GM23338 (cell line): Measurements from ENCODE around the gene MPPED2. TPM values are rescaled to one million over a fixed set of nuclear protein-coding genes. Genes with fewer than 3 reads are reported as not detected.

Experiments used
- ATAC-seq: fragments of 200-7000 bp; cut with Tn5 transposase; 3 replicates; pipeline ENCODE4 v1.9.1; 2020
- DNase-seq: peaks from one replicate; pipeline ENCODE4 v3.0.0-alpha.2; 2015; ENCODE audit warnings: low spot score
- H2AFZ ChIP-seq: fragments of 200-600 bp; sonication (generic); 2 replicates; pipeline ENCODE4 v1.8.0; 2016; ENCODE audit warnings: antibody characterized with exemption, mild to moderate bottlenecking, moderate library complexity
- H3F3A ChIP-seq: fragments of 200-600 bp; sonication (generic); replicated peaks from 2 replicates; pipeline ENCODE4 v1.8.0; 2017; ENCODE audit warnings: antibody characterized with exemption, mixed run types, low read depth
- H3K27ac ChIP-seq: fragments of 200-600 bp; sonication (generic); 2 replicates; pipeline ENCODE4 v1.6.1; 2016; ENCODE audit warnings: low read depth
- H3K27me3 ChIP-seq: fragments of 200-600 bp; sonication (generic); 2 replicates; pipeline ENCODE4 v1.8.0; 2016; ENCODE audit warnings: mild to moderate bottlenecking, mixed run types, moderate library complexity; ENCODE audit not compliant: insufficient read depth
- H3K36me3 ChIP-seq: fragments of 200-600 bp; sonication (generic); 2 replicates; pipeline ENCODE4 v1.8.0; 2016; ENCODE audit warnings: mild to moderate bottlenecking; ENCODE audit not compliant: insufficient read depth
- H3K4me1 ChIP-seq: fragments of 200-600 bp; sonication (generic); 2 replicates; pipeline ENCODE4 v1.8.0; 2016; ENCODE audit warnings: mild to moderate bottlenecking, moderate library complexity; ENCODE audit not compliant: insufficient read depth
- H3K4me2 ChIP-seq: fragments of 200-600 bp; sonication (generic); 2 replicates; pipeline ENCODE4 v1.7.1; 2017; ENCODE audit warnings: mixed run types
- H3K4me3 ChIP-seq: fragments of 200-600 bp; sonication (generic); 2 replicates; pipeline ENCODE4 v1.6.1; 2016; ENCODE audit warnings: mixed run types
- H3K79me2 ChIP-seq: fragments of 200-600 bp; sonication (generic); replicated peaks from 2 replicates; pipeline ENCODE4 v1.8.0; 2017; ENCODE audit warnings: mild to moderate bottlenecking; ENCODE audit not compliant: insufficient read depth
- H3K9me2 ChIP-seq: fragments of 200-600 bp; sonication (generic); 2 replicates; pipeline ENCODE4 v1.8.0; 2017; ENCODE audit not compliant: insufficient read depth
- H4K20me1 ChIP-seq: fragments of 200-600 bp; sonication (generic); replicated peaks from 2 replicates; pipeline ENCODE4 v1.8.0; 2017; ENCODE audit warnings: mild to moderate bottlenecking; ENCODE audit not compliant: insufficient read depth
- H3K27ac Mint-ChIP-seq: 2 replicates; pipeline ENCODE4 v1.8.0; 2020; ENCODE audit warnings: inconsistent platforms, mild to moderate bottlenecking, moderate library complexity, mixed read lengths
- H3K27me3 Mint-ChIP-seq: 3 replicates; pipeline ENCODE4 v1.8.0; 2022; ENCODE audit warnings: low read depth, mild to moderate bottlenecking, moderate library complexity, mixed read lengths, inconsistent platforms; ENCODE audit not compliant: insufficient read depth, poor library complexity
- H3K36me3 Mint-ChIP-seq: 3 replicates; pipeline ENCODE4 v1.8.0; 2021; ENCODE audit warnings: low read depth, mild to moderate bottlenecking, inconsistent platforms, moderate library complexity, mixed read lengths
- H3K4me1 Mint-ChIP-seq: 3 replicates; pipeline ENCODE4 v1.8.0; 2020; ENCODE audit warnings: mild to moderate bottlenecking, inconsistent platforms, mixed read lengths
- H3K4me3 Mint-ChIP-seq: 3 replicates; pipeline ENCODE4 v1.8.0; 2021; ENCODE audit warnings: moderate library complexity, mild to moderate bottlenecking, inconsistent platforms, mixed read lengths
- H3K9me3 Mint-ChIP-seq: 3 replicates; pipeline ENCODE4 v1.8.0; 2020; ENCODE audit warnings: moderate library complexity, mild to moderate bottlenecking, inconsistent platforms, mixed read lengths
- CREB1 ChIP-seq: fragments of 250-450 bp; sonication (Bioruptor Pico); IDR thresholded peaks from 2 replicates; pipeline ENCODE4 v1.5.0; 2020; ENCODE audit warnings: low read depth, mild to moderate bottlenecking, moderate library complexity
- EZH2 ChIP-seq: fragments of 200-600 bp; sonication (generic); IDR thresholded peaks from one replicate; pipeline ENCODE4 v1.8.0; 2017; ENCODE audit warnings: antibody characterized with exemption, mild to moderate bottlenecking, low read depth; ENCODE audit not compliant: unreplicated experiment
- EZH2phosphoT487 ChIP-seq: fragments of 200-600 bp; sonication (generic); IDR thresholded peaks from one replicate; pipeline ENCODE4 v1.8.1; 2018; ENCODE audit warnings: antibody characterized with exemption; ENCODE audit not compliant: unreplicated experiment
- JUNB ChIP-seq: IDR thresholded peaks from one replicate; pipeline ENCODE4 v1.6.1; 2016; ENCODE audit warnings: antibody characterized with exemption; ENCODE audit not compliant: unreplicated experiment
- POLR2AphosphoS5 ChIP-seq: IDR thresholded peaks from 2 replicates; pipeline ENCODE4 v1.6.1; 2016; ENCODE audit warnings: antibody characterized with exemption, low read depth
- ZNF114 ChIP-seq: fragments of 250-450 bp; sonication (Bioruptor Pico); IDR thresholded peaks from 2 replicates; pipeline ENCODE4 v1.5.0; 2020; ENCODE audit warnings: mild to moderate bottlenecking, moderate library complexity
- ZNF331 ChIP-seq: fragments of 250-450 bp; sonication (Bioruptor Pico); IDR thresholded peaks from 2 replicates; pipeline ENCODE4 v1.5.0; 2020; ENCODE audit warnings: low read depth, mild to moderate bottlenecking, moderate library complexity
- polyA plus RNA-seq: library from polyadenylated mRNA; unstranded; fragments of >200 nt; fragmentation: Nextera tagmentation; extraction: Ambion mirVana; gene quantifications from 2 replicates; pipeline ENCODE4 v1.2.1, GENCODE V29; 2016
- total RNA-seq: library from RNA; depleted of rRNA; stranded (reverse); fragments of >200 nt; shearing (Covaris generic); gene quantifications from 2 replicates; pipeline ENCODE4 v1.2.3, GENCODE V29; 2014
- TF ChIP-seq, protein P1 (sequence below), 2 experiments: fragments of 200-600 bp in 1 of 2; sonication (generic) in 1 of 2; conservative IDR thresholded peaks; 2 replicates each; pipeline versions ENCODE4 v1.5.1 to v1.6.1; 2016 to 2017; ENCODE audit warnings: antibody characterized with exemption in 2 of 2, low read depth in 2 of 2, mild to moderate bottlenecking in 2 of 2, moderate library complexity in 1 of 2
- TF ChIP-seq, protein P2 (sequence below): IDR thresholded peaks from one replicate; pipeline ENCODE4 v1.6.1; 2018; ENCODE audit warnings: antibody characterized with exemption; ENCODE audit not compliant: unreplicated experiment
- TF ChIP-seq, protein P3 (sequence below): fragments of 250-450 bp; sonication (Bioruptor Pico); IDR thresholded peaks from 2 replicates; pipeline ENCODE4 v1.5.0; 2020; ENCODE audit warnings: mild to moderate bottlenecking, moderate library complexity
- TF ChIP-seq, protein P4 (sequence below): IDR thresholded peaks from 2 replicates; pipeline ENCODE4 v1.6.1; 2016; ENCODE audit warnings: antibody characterized with exemption

The MPPED2 gene
- total and polyA plus RNA-seq, 2 experiments from 2014 or later: 4.4 to 6.8 TPM

DNA sequence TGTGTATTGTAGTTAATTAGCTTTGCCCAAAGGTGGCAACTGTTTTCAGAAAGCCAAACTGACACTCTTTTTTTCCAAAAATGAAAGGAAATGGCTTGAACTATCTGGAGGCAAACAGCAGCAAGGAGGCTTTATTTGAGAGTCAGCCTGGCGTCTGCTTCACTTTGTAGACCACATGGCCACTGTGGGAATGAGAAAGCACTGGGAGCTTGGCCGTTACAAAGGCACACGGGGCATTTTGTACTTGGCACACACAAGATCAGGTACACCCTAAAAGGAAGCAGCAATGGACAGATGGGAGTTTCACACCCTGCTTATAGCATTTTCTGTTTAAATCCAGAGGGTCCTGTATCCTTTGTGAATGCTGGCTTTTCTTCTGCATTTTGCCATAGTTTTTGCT lies 126.3 kb downstream of the MPPED2 start (continued):
- TF ChIP-seq, protein P1, sequence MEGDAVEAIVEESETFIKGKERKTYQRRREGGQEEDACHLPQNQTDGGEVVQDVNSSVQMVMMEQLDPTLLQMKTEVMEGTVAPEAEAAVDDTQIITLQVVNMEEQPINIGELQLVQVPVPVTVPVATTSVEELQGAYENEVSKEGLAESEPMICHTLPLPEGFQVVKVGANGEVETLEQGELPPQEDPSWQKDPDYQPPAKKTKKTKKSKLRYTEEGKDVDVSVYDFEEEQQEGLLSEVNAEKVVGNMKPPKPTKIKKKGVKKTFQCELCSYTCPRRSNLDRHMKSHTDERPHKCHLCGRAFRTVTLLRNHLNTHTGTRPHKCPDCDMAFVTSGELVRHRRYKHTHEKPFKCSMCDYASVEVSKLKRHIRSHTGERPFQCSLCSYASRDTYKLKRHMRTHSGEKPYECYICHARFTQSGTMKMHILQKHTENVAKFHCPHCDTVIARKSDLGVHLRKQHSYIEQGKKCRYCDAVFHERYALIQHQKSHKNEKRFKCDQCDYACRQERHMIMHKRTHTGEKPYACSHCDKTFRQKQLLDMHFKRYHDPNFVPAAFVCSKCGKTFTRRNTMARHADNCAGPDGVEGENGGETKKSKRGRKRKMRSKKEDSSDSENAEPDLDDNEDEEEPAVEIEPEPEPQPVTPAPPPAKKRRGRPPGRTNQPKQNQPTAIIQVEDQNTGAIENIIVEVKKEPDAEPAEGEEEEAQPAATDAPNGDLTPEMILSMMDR (conservative IDR thresholded peaks at IDR 0.05; ENCODE audit: low read depth in 2 of 2): no peak
- TF ChIP-seq POLR2AphosphoS5: no peak
- TF ChIP-seq CREB1: no peak
- no peak for TF ChIP-seq ZNF114 (CRISPR knock-in tag)
- TF ChIP-seq EZH2: no peak

DNA sequence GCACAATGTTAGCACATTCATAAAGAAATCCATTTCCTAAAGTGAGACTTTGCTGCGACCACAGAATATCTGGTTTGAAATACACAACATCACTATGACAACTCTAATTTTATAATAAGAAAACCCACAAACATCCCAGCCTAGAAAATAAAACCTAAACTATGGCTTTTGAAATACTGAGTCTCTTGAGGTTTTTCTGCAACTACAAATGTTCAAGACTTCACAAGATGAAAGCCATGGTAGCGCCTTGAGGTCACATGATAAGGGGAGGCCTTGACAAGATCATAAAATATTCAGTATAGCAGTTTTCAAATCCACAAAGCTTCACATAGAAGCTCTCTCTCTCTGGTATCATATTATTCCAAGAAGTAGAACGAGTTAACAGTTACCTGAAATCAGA lies 126.8 kb downstream of the MPPED2 start:
- ATAC-seq: no peak

More for the DNA sequence above, 126.8 kb downstream of the MPPED2 start:
- Histone ChIP-seq H3K4me3 (no peak overlapping the region), H3K4me1 (peaks cover 56% of the 10 kb centered on the region), H3K27me3 (no peaks in the 10 kb centered on the region), H4K20me1 (no peaks in the 10 kb centered on the region), H3F3A (peaks cover 5% of the 10 kb centered on the region; the same call in 1 of the 2 replicates), H3K36me3 (no peaks in the 10 kb centered on the region), H3K4me2 (no peak overlapping the region), H3K27ac (no peak overlapping the region), H3K9me2 (no peaks in the 10 kb centered on the region), H2AFZ (no peak overlapping the region), H3K79me2 (no peaks in the 10 kb centered on the region)
- H3K9me3 Mint-ChIP-seq: no peaks in the 10 kb centered on the region
- peaks cover 3% of the 10 kb centered on the region for H3K27me3 Mint-ChIP-seq
- H3K4me3 Mint-ChIP-seq: no peak overlapping the region
- no peaks in the 10 kb centered on the region for H3K36me3 Mint-ChIP-seq
- TF ChIP-seq ZNF331 (no peak), ZNF114 (CRISPR knock-in tag) (no peak), JUNB (no peak), EZH2phosphoT487 (no peak)
- TF ChIP-seq, protein P2, sequence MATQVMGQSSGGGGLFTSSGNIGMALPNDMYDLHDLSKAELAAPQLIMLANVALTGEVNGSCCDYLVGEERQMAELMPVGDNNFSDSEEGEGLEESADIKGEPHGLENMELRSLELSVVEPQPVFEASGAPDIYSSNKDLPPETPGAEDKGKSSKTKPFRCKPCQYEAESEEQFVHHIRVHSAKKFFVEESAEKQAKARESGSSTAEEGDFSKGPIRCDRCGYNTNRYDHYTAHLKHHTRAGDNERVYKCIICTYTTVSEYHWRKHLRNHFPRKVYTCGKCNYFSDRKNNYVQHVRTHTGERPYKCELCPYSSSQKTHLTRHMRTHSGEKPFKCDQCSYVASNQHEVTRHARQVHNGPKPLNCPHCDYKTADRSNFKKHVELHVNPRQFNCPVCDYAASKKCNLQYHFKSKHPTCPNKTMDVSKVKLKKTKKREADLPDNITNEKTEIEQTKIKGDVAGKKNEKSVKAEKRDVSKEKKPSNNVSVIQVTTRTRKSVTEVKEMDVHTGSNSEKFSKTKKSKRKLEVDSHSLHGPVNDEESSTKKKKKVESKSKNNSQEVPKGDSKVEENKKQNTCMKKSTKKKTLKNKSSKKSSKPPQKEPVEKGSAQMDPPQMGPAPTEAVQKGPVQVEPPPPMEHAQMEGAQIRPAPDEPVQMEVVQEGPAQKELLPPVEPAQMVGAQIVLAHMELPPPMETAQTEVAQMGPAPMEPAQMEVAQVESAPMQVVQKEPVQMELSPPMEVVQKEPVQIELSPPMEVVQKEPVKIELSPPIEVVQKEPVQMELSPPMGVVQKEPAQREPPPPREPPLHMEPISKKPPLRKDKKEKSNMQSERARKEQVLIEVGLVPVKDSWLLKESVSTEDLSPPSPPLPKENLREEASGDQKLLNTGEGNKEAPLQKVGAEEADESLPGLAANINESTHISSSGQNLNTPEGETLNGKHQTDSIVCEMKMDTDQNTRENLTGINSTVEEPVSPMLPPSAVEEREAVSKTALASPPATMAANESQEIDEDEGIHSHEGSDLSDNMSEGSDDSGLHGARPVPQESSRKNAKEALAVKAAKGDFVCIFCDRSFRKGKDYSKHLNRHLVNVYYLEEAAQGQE: no peak
- TF ChIP-seq, protein P3, sequence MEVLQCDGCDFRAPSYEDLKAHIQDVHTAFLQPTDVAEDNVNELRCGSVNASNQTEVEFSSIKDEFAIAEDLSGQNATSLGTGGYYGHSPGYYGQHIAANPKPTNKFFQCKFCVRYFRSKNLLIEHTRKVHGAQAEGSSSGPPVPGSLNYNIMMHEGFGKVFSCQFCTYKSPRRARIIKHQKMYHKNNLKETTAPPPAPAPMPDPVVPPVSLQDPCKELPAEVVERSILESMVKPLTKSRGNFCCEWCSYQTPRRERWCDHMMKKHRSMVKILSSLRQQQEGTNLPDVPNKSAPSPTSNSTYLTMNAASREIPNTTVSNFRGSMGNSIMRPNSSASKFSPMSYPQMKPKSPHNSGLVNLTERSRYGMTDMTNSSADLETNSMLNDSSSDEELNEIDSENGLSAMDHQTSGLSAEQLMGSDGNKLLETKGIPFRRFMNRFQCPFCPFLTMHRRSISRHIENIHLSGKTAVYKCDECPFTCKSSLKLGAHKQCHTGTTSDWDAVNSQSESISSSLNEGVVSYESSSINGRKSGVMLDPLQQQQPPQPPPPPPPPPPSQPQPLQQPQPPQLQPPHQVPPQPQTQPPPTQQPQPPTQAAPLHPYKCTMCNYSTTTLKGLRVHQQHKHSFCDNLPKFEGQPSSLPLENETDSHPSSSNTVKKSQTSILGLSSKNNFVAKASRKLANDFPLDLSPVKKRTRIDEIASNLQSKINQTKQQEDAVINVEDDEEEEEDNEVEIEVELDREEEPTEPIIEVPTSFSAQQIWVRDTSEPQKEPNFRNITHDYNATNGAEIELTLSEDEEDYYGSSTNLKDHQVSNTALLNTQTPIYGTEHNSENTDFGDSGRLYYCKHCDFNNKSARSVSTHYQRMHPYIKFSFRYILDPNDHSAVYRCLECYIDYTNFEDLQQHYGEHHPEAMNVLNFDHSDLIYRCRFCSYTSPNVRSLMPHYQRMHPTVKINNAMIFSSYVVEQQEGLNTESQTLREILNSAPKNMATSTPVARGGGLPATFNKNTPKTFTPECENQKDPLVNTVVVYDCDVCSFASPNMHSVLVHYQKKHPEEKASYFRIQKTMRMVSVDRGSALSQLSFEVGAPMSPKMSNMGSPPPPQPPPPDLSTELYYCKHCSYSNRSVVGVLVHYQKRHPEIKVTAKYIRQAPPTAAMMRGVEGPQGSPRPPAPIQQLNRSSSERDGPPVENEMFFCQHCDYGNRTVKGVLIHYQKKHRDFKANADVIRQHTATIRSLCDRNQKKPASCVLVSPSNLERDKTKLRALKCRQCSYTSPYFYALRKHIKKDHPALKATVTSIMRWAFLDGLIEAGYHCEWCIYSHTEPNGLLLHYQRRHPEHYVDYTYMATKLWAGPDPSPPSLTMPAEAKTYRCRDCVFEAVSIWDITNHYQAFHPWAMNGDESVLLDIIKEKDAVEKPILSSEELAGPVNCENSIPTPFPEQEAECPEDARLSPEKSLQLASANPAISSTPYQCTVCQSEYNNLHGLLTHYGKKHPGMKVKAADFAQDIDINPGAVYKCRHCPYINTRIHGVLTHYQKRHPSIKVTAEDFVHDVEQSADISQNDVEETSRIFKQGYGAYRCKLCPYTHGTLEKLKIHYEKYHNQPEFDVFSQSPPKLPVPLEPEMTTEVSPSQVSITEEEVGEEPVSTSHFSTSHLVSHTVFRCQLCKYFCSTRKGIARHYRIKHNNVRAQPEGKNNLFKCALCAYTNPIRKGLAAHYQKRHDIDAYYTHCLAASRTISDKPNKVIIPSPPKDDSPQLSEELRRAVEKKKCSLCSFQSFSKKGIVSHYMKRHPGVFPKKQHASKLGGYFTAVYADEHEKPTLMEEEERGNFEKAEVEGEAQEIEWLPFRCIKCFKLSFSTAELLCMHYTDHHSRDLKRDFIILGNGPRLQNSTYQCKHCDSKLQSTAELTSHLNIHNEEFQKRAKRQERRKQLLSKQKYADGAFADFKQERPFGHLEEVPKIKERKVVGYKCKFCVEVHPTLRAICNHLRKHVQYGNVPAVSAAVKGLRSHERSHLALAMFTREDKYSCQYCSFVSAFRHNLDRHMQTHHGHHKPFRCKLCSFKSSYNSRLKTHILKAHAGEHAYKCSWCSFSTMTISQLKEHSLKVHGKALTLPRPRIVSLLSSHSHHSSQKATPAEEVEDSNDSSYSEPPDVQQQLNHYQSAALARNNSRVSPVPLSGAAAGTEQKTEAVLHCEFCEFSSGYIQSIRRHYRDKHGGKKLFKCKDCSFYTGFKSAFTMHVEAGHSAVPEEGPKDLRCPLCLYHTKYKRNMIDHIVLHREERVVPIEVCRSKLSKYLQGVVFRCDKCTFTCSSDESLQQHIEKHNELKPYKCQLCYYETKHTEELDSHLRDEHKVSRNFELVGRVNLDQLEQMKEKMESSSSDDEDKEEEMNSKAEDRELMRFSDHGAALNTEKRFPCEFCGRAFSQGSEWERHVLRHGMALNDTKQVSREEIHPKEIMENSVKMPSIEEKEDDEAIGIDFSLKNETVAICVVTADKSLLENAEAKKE (CRISPR knock-in tag): no peak
- TF ChIP-seq, protein P4, sequence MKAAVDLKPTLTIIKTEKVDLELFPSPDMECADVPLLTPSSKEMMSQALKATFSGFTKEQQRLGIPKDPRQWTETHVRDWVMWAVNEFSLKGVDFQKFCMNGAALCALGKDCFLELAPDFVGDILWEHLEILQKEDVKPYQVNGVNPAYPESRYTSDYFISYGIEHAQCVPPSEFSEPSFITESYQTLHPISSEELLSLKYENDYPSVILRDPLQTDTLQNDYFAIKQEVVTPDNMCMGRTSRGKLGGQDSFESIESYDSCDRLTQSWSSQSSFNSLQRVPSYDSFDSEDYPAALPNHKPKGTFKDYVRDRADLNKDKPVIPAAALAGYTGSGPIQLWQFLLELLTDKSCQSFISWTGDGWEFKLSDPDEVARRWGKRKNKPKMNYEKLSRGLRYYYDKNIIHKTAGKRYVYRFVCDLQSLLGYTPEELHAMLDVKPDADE: no peak
- no peak overlapping the region for H3K27ac Mint-ChIP-seq
- H3K4me1 Mint-ChIP-seq: peaks cover 49% of the 10 kb centered on the region
- DNase-seq: no peak
